Endothelial cell (in vitro differentiated cells): ENCODE data around the gene JPT1. TPM values are rescaled to one million over a fixed set of nuclear protein-coding genes. Genes with fewer than 3 reads are reported as not detected.

ENCODE experiments used
- DNase-seq: peaks from one replicate; pipeline ENCODE4 v3.0.0; 2021; ENCODE audit warnings: low spot score
- H3K27ac Mint-ChIP-seq: one replicate; pipeline ENCODE4 v1.8.0; 2021; ENCODE audit warnings: mixed read lengths, inconsistent platforms; ENCODE audit not compliant: unreplicated experiment
- H3K27me3 Mint-ChIP-seq: one replicate; pipeline ENCODE4 v1.8.0; 2021; ENCODE audit warnings: mild to moderate bottlenecking, moderate library complexity, mixed read lengths, inconsistent platforms; ENCODE audit not compliant: unreplicated experiment
- H3K36me3 Mint-ChIP-seq: one replicate; pipeline ENCODE4 v1.8.0; 2021; ENCODE audit warnings: mild to moderate bottlenecking, low read depth, mixed read lengths, inconsistent platforms; ENCODE audit not compliant: unreplicated experiment
- H3K4me1 Mint-ChIP-seq: one replicate; pipeline ENCODE4 v1.8.0; 2021; ENCODE audit warnings: mild to moderate bottlenecking, mixed read lengths, inconsistent platforms; ENCODE audit not compliant: unreplicated experiment
- H3K4me3 Mint-ChIP-seq: one replicate; pipeline ENCODE4 v1.8.0; 2021; ENCODE audit warnings: mild to moderate bottlenecking, mixed read lengths, inconsistent platforms; ENCODE audit not compliant: unreplicated experiment
- H3K9me3 Mint-ChIP-seq: one replicate; pipeline ENCODE4 v1.8.0; 2021; ENCODE audit warnings: mixed read lengths, inconsistent platforms; ENCODE audit not compliant: unreplicated experiment
- total RNA-seq: library from RNA; stranded (reverse); fragmentation: NEBNext Ultra II Directional; extraction: Animal tissue kit (Norgen Biotek cat#: 25700); gene quantifications from one replicate; pipeline ENCODE4 v1.2.1, GENCODE V29; 2021; ENCODE audit not compliant: unreplicated experiment
- TF ChIP-seq, protein P1 (sequence below): fragments of 200-600 bp; sonication (generic); IDR thresholded peaks from one replicate; pipeline ENCODE4 v1.5.0; 2021; ENCODE audit warnings: antibody characterized with exemption; ENCODE audit not compliant: unreplicated experiment

The JPT1 gene
- total RNA-seq, 1 donor from 2014 or later: 115 TPM

GRCh38 chr17:75114552-75115314 lies 39.6 kb downstream of the JPT1 start:
- peaks cover 30% of the 10 kb centered on the region for H3K36me3 Mint-ChIP-seq
- H3K27me3 Mint-ChIP-seq: peaks cover 5% of the 10 kb centered on the region
- TF ChIP-seq, protein P1, sequence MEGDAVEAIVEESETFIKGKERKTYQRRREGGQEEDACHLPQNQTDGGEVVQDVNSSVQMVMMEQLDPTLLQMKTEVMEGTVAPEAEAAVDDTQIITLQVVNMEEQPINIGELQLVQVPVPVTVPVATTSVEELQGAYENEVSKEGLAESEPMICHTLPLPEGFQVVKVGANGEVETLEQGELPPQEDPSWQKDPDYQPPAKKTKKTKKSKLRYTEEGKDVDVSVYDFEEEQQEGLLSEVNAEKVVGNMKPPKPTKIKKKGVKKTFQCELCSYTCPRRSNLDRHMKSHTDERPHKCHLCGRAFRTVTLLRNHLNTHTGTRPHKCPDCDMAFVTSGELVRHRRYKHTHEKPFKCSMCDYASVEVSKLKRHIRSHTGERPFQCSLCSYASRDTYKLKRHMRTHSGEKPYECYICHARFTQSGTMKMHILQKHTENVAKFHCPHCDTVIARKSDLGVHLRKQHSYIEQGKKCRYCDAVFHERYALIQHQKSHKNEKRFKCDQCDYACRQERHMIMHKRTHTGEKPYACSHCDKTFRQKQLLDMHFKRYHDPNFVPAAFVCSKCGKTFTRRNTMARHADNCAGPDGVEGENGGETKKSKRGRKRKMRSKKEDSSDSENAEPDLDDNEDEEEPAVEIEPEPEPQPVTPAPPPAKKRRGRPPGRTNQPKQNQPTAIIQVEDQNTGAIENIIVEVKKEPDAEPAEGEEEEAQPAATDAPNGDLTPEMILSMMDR: no peak
- no peak for DNase-seq
- peak overlapping the region; percentile 84 for H3K4me3 Mint-ChIP-seq
- peak overlapping the region; percentile 94 for H3K27ac Mint-ChIP-seq
- H3K4me1 Mint-ChIP-seq: peaks cover 61% of the 10 kb centered on the region
- no peaks in the 10 kb centered on the region for H3K9me3 Mint-ChIP-seq

GRCh38 chr17:75113798-75114551 lies 40.3 kb downstream of the JPT1 start:
- H3K4me3 Mint-ChIP-seq: peak overlapping the region; percentile 84
- TF ChIP-seq, protein P1: peak; percentile 97
- H3K36me3 Mint-ChIP-seq: peaks cover 27% of the 10 kb centered on the region

GRCh38 chr17:75111777-75112335 lies 42.5 kb downstream of the JPT1 start:
- Mint-ChIP-seq H3K36me3 (peaks cover 18% of the 10 kb centered on the region), H3K27ac (no peak overlapping the region), H3K27me3 (peaks cover 10% of the 10 kb centered on the region), H3K9me3 (no peaks in the 10 kb centered on the region), H3K4me3 (peak overlapping the region; percentile 88), H3K4me1 (peaks cover 53% of the 10 kb centered on the region)
- no peak for DNase-seq
- TF ChIP-seq, protein P1: no peak

More at GRCh38 chr17:75113798-75114551, 40.3 kb downstream of the JPT1 start:
- peak overlapping the region; percentile 94 for H3K27ac Mint-ChIP-seq
- H3K27me3 Mint-ChIP-seq: peaks cover 7% of the 10 kb centered on the region
- H3K4me1 Mint-ChIP-seq: peaks cover 59% of the 10 kb centered on the region
- peak; percentile 89 for DNase-seq
- H3K9me3 Mint-ChIP-seq: no peaks in the 10 kb centered on the region

- TF ChIP-seq, protein P1: no peak
- peak; percentile 23 for DNase-seq
- peak overlapping the region; percentile 30 for H3K27ac Mint-ChIP-seq
- peaks cover 25% of the 10 kb centered on the region for H3K36me3 Mint-ChIP-seq
- peaks cover 57% of the 10 kb centered on the region for H3K4me1 Mint-ChIP-seq
- no peaks in the 10 kb centered on the region for H3K9me3 Mint-ChIP-seq
- peak overlapping the region; percentile 95 for H3K4me3 Mint-ChIP-seq
- H3K27me3 Mint-ChIP-seq: peaks cover 10% of the 10 kb centered on the region
Measured at GRCh38 chr17:75110234-75110937, 43.9 kb downstream of the JPT1 start.
